Inflammatory macrophage treated with lipopolysaccharide for 1 hour (primary cell): ENCODE data around the gene MMRN1.

Source experiments
- DNase-seq, 2 donors: peaks; one replicate each; pipeline ENCODE4 v3.0.0-alpha.2; 2020 to 2022

MMRN1 gene

GRCh38 chr4:89997171-89997704 lies 102.6 kb downstream of the MMRN1 start:
- no peak for DNase-seq

GRCh38 chr4:89998469-89999011 lies 103.9 kb downstream of the MMRN1 start:
- DNase-seq, result no peak

- DNase-seq, result no peak
Measured at GRCh38 chr4:90001023-90001422, 106.4 kb downstream of the MMRN1 start.

DNA sequence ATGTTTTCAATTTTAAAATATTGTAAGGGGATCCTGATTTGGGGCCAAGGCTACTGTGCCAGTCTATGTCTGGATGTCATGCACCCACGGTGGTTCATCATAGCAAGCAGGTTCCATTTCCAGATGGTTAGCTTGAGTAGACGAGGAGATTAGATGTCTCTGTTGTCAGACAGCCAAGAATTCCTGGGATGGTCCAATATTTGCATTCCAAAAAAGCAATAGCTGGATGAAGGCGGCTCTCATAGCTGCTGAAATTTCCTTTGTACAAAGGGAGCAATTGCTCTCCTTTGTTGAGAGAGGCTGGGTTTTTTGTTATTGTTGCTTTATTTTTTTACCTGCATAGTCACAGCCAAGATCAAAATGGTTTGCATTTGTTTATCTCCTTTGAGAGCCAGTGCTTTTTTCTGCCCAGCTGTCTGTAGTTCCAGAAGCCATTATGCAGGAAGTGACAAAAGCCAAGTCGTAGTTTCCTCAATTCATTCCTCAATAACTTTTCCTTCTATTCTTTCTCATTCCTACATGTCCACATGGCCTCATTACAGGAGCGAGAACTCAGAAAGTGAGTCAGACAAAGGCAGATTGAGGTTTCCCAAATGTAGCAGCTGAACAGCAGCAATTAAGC lies 107.9 kb downstream of the MMRN1 start:
- no peak for DNase-seq
